Measurements from ENCODE around the gene HTR4. TPM values are rescaled to one million over a fixed set of nuclear protein-coding genes. Genes with fewer than 3 reads are reported as not detected.
A peak's percentile ranks its signal among the peaks of the same experiment; 100 is the strongest.

The HTR4 gene
- total RNA-seq, 2 experiments from 2014 or later = not detected

GRCh38 chr5:148465381-148466235 is 188.7 kb downstream of the HTR4 start:
- Mint-ChIP-seq H3K9me3 (no peaks in the 10 kb centered on the region), H3K27me3 (peaks cover 13% of the 10 kb centered on the region), H3K27ac (no peak overlapping the region), H3K4me3 (no peak overlapping the region), H3K36me3 (ENCODE audit: low read depth) (no peaks in the 10 kb centered on the region), H3K4me1 (no peaks in the 10 kb centered on the region)
- CTCF ChIA-PET = no interaction called here
- POLR2A ChIA-PET = no interaction called here
- DNase-seq = no peak

GRCh38 chr5:148459669-148460068 is 194.7 kb downstream of the HTR4 start:
- CTCF ChIA-PET = no interaction called here
- no peaks in the 10 kb centered on the region for H3K4me1 Mint-ChIP-seq
- H3K27me3 Mint-ChIP-seq = peaks cover 21% of the 10 kb centered on the region
- no peaks in the 10 kb centered on the region for H3K9me3 Mint-ChIP-seq
- DNase-seq = no peak
- no peaks in the 10 kb centered on the region for H3K36me3 Mint-ChIP-seq (ENCODE audit: low read depth)
- POLR2A ChIA-PET = no interaction called here
- H3K27ac Mint-ChIP-seq = no peak overlapping the region
- no peak overlapping the region for H3K4me3 Mint-ChIP-seq

- ChIA-PET CTCF (interaction anchor here (1.1 kb wide), 1 partner anchor 16 kb away, joined by 3 read pairs; no protein-coding TSS in a partner anchor), POLR2A (no interaction called here)
- no peaks in the 10 kb centered on the region for H3K4me1 Mint-ChIP-seq
- DNase-seq = no peak
- H3K4me3 Mint-ChIP-seq = no peak overlapping the region
- H3K36me3 Mint-ChIP-seq (ENCODE audit: low read depth) = no peaks in the 10 kb centered on the region
- peaks cover 16% of the 10 kb centered on the region for H3K27me3 Mint-ChIP-seq
- H3K9me3 Mint-ChIP-seq = no peaks in the 10 kb centered on the region
- H3K27ac Mint-ChIP-seq = no peak overlapping the region
Observed at GRCh38 chr5:148458036-148458888, 196.1 kb downstream of the HTR4 start.

- H3K9me3 Mint-ChIP-seq = no peaks in the 10 kb centered on the region
- POLR2A ChIA-PET = no interaction called here
Observed at GRCh38 chr5:148457183-148457620, 197.1 kb downstream of the HTR4 start.

GRCh38 chr5:148455185-148455584 is 199.1 kb downstream of the HTR4 start:
- Mint-ChIP-seq H3K27me3 (peaks cover 12% of the 10 kb centered on the region), H3K36me3 (ENCODE audit: low read depth) (no peaks in the 10 kb centered on the region), H3K27ac (no peak overlapping the region), H3K4me3 (no peak overlapping the region), H3K9me3 (no peaks in the 10 kb centered on the region), H3K4me1 (no peaks in the 10 kb centered on the region)
- DNase-seq = no peak
- POLR2A ChIA-PET = no interaction called here
- CTCF ChIA-PET = no interaction called here

More at GRCh38 chr5:148457183-148457620, 197.1 kb downstream of the HTR4 start:
- CTCF ChIA-PET = interaction anchor here (1.0 to 1.2 kb wide), 2 partner anchors 22 to 26 kb away, joined by 3 read pairs; no protein-coding TSS in a partner anchor
- Mint-ChIP-seq H3K27ac (no peak overlapping the region), H3K36me3 (ENCODE audit: low read depth) (no peaks in the 10 kb centered on the region), H3K27me3 (peaks cover 15% of the 10 kb centered on the region), H3K4me3 (no peak overlapping the region), H3K4me1 (no peaks in the 10 kb centered on the region)
- no peak for DNase-seq

- Mint-ChIP-seq H3K36me3 (ENCODE audit: low read depth) (no peaks in the 10 kb centered on the region), H3K27me3 (peaks cover 8% of the 10 kb centered on the region), H3K9me3 (no peaks in the 10 kb centered on the region), H3K4me1 (no peaks in the 10 kb centered on the region), H3K4me3 (no peak overlapping the region), H3K27ac (no peak overlapping the region)
- DNase-seq = no peak
- CTCF ChIA-PET = no interaction called here
- POLR2A ChIA-PET = no interaction called here
Observed at GRCh38 chr5:148454576-148454975, 199.8 kb downstream of the HTR4 start.

GRCh38 chr5:148452499-148453193 is 201.7 kb downstream of the HTR4 start:
- Mint-ChIP-seq H3K27ac (no peak overlapping the region), H3K27me3 (no peaks in the 10 kb centered on the region), H3K4me1 (no peaks in the 10 kb centered on the region), H3K9me3 (no peaks in the 10 kb centered on the region), H3K4me3 (no peak overlapping the region), H3K36me3 (ENCODE audit: low read depth) (no peaks in the 10 kb centered on the region)
- ChIA-PET POLR2A (no interaction called here), CTCF (interaction anchor here (0.5 to 1.6 kb wide), 3 partner anchors 10 to 825 kb away, joined by 3 to 4 read pairs (median 4); no protein-coding TSS in a partner anchor)
- no peak for DNase-seq

GRCh38 chr5:148446611-148447010 is 207.7 kb downstream of the HTR4 start:
- H3K4me1 Mint-ChIP-seq = no peaks in the 10 kb centered on the region
- ChIA-PET POLR2A (no interaction called here), CTCF (interaction anchor here (8.6 kb wide), 1 partner anchor 285 kb away, joined by 136 read pairs; no protein-coding TSS in a partner anchor)

GRCh38 chr5:148445578-148445977 is 208.7 kb downstream of the HTR4 start:
- H3K27me3 Mint-ChIP-seq = no peaks in the 10 kb centered on the region
- no peaks in the 10 kb centered on the region for H3K4me1 Mint-ChIP-seq
- no peaks in the 10 kb centered on the region for H3K9me3 Mint-ChIP-seq
- H3K4me3 Mint-ChIP-seq = no peak overlapping the region
- ChIA-PET CTCF (interaction anchor here (1.1 to 8.6 kb wide), 3 partner anchors 18 to 590 kb away, joined by 3 to 136 read pairs (median 5); no protein-coding TSS in a partner anchor), POLR2A (no interaction called here)
- peaks cover 16% of the 10 kb centered on the region for H3K36me3 Mint-ChIP-seq (ENCODE audit: low read depth)
- no peak for DNase-seq
- no peak overlapping the region for H3K27ac Mint-ChIP-seq

More at GRCh38 chr5:148446611-148447010, 207.7 kb downstream of the HTR4 start:
- H3K27me3 Mint-ChIP-seq = no peaks in the 10 kb centered on the region
- H3K27ac Mint-ChIP-seq = no peak overlapping the region
- DNase-seq = no peak
- no peaks in the 10 kb centered on the region for H3K9me3 Mint-ChIP-seq
- no peak overlapping the region for H3K4me3 Mint-ChIP-seq
- peaks cover 10% of the 10 kb centered on the region for H3K36me3 Mint-ChIP-seq (ENCODE audit: low read depth)

- no peaks in the 10 kb centered on the region for H3K27me3 Mint-ChIP-seq
- no peak overlapping the region for H3K4me3 Mint-ChIP-seq
- peaks cover 28% of the 10 kb centered on the region for H3K36me3 Mint-ChIP-seq (ENCODE audit: low read depth)
- DNase-seq = peak; percentile 32
- CTCF ChIA-PET = interaction anchor here (0.9 to 8.6 kb wide), 6 partner anchors 11 to 671 kb away, joined by 3 to 136 read pairs (median 4); no protein-coding TSS in a partner anchor
- H3K9me3 Mint-ChIP-seq = no peaks in the 10 kb centered on the region
- H3K4me1 Mint-ChIP-seq = no peaks in the 10 kb centered on the region
- POLR2A ChIA-PET = no interaction called here
- no peak overlapping the region for H3K27ac Mint-ChIP-seq
Observed at GRCh38 chr5:148443998-148444397, 210.3 kb downstream of the HTR4 start.

- Mint-ChIP-seq H3K36me3 (ENCODE audit: low read depth) (peaks cover 33% of the 10 kb centered on the region), H3K27me3 (no peaks in the 10 kb centered on the region), H3K9me3 (no peaks in the 10 kb centered on the region), H3K27ac (no peak overlapping the region), H3K4me1 (no peaks in the 10 kb centered on the region), H3K4me3 (no peak overlapping the region)
- no peak for DNase-seq
- CTCF ChIA-PET = interaction anchor here (0.7 to 8.6 kb wide), 11 partner anchors 8 to 671 kb away, joined by 3 to 136 read pairs (median 4); no protein-coding TSS in a partner anchor
- POLR2A ChIA-PET = no interaction called here
Observed at GRCh38 chr5:148443241-148443640, 211.1 kb downstream of the HTR4 start.

- no peaks in the 10 kb centered on the region for H3K4me1 Mint-ChIP-seq
- H3K9me3 Mint-ChIP-seq = no peaks in the 10 kb centered on the region
- H3K27me3 Mint-ChIP-seq = no peaks in the 10 kb centered on the region
- ChIA-PET CTCF (interaction anchor here (8.6 kb wide), 1 partner anchor 293 kb away, joined by 136 read pairs; no protein-coding TSS in a partner anchor), POLR2A (no interaction called here)
- DNase-seq = no peak
- H3K27ac Mint-ChIP-seq = no peak overlapping the region
- H3K36me3 Mint-ChIP-seq (ENCODE audit: low read depth) = peaks cover 51% of the 10 kb centered on the region
- no peak overlapping the region for H3K4me3 Mint-ChIP-seq
Observed at GRCh38 chr5:148438933-148439332, 215.4 kb downstream of the HTR4 start.

Measured in activated CD4-positive, alpha-beta memory T cell treated with anti-CD3 and anti-CD28 coated beads, Interleukin-2, amount 10 ng/mL, durations not matched to agents 7 days and 5 days (primary cell).